Measurements from ENCODE around the gene GPR142.

The GPR142 gene

GRCh38 chr17:74349120-74349519, 18.2 kb upstream of the GPR142 start:
- Histone ChIP-seq H3K9ac (no peak overlapping the region), H3K27me3 (peaks cover 27 to 43% (median 40%) of the 10 kb centered on the region in 11 experiments), H3K4me3 (no peak overlapping the region), H3K4me1 (peaks cover 0 to 24% (median 2%) of the 10 kb centered on the region in 10 experiments; a peak in 5 of 20 replicates), H3K27ac (no peak overlapping the region), H3K4me2 (no peak overlapping the region), H3K9me3 (replicated peaks in 1 of 11) (no peaks in the 10 kb centered on the region), H3K36me3 (no peaks in the 10 kb centered on the region), H4K20me1 (peaks cover 0 to 6% (median 0%) of the 10 kb centered on the region in 11 experiments; a peak in 2 of 22 replicates)
- TF ChIP-seq Cebpa-rat (IDR thresholded peaks at IDR 0.05): no peak

GRCh38 chr17:74350486-74350885, 16.8 kb upstream of the GPR142 start:
- Histone ChIP-seq H4K20me1 (peaks cover 0 to 7% (median 0%) of the 10 kb centered on the region in 11 experiments; a peak in 2 of 22 replicates), H3K4me1 (peaks cover 0 to 17% (median 4%) of the 10 kb centered on the region in 10 experiments; a peak in 6 of 20 replicates), H3K27me3 (peaks cover 33 to 56% (median 52%) of the 10 kb centered on the region in 11 experiments), H3K36me3 (no peaks in the 10 kb centered on the region), H3K4me2 (no peak overlapping the region), H3K9ac (no peak overlapping the region), H3K9me3 (replicated peaks in 1 of 11) (no peaks in the 10 kb centered on the region), H3K4me3 (no peak overlapping the region), H3K27ac (no peak overlapping the region)
- no peak for TF ChIP-seq Cebpa-rat (IDR thresholded peaks at IDR 0.05)

GRCh38 chr17:74351552-74352210, 15.6 kb upstream of the GPR142 start:
- Histone ChIP-seq H3K4me3 (no peak overlapping the region), H3K4me2 (no peak overlapping the region), H3K9ac (no peak overlapping the region), H3K36me3 (no peaks in the 10 kb centered on the region), H3K9me3 (replicated peaks in 1 of 11) (peaks cover 0 to under 1% (median 0%) of the 10 kb centered on the region in 11 experiments; a peak in 1 of 22 replicates), H4K20me1 (peaks cover 0 to 10% (median 0%) of the 10 kb centered on the region in 11 experiments; a peak in 2 of 22 replicates), H3K4me1 (peaks cover 0 to 15% (median 4%) of the 10 kb centered on the region in 10 experiments; a peak in 6 of 20 replicates), H3K27ac (no peak overlapping the region), H3K27me3 (peaks cover 45 to 68% (median 64%) of the 10 kb centered on the region in 11 experiments)
- TF ChIP-seq Cebpa-rat (IDR thresholded peaks at IDR 0.05): no peak

- Histone ChIP-seq H3K4me1 (peaks cover 0 to 15% (median 4%) of the 10 kb centered on the region in 10 experiments; a peak in 6 of 20 replicates), H3K27me3 (peaks cover 60 to 87% (median 82%) of the 10 kb centered on the region in 11 experiments), H3K36me3 (no peaks in the 10 kb centered on the region), H3K27ac (no peak overlapping the region), H3K9me3 (replicated peaks in 1 of 11) (peaks cover 0 to 4% (median 0%) of the 10 kb centered on the region in 11 experiments; a peak in 1 of 22 replicates), H3K4me2 (peak overlapping the region in 5 of 11 experiments; percentile 9 to 24 (median 15); a peak in 5 of 22 replicates), H3K4me3 (no peak overlapping the region), H3K9ac (no peak overlapping the region), H4K20me1 (peaks cover 0 to 10% (median 0%) of the 10 kb centered on the region in 11 experiments; a peak in 2 of 22 replicates)
- TF ChIP-seq Cebpa-rat (IDR thresholded peaks at IDR 0.05): no peak
These were observed 13.8 kb upstream of the GPR142 start for GRCh38 chr17:74353446-74354060.

- Histone ChIP-seq H3K27ac (no peak overlapping the region), H3K4me3 (no peak overlapping the region), H3K4me2 (peak overlapping the region in 5 of 11 experiments; percentile 9 to 24 (median 15); a peak in 4 of 22 replicates), H3K9me3 (replicated peaks in 1 of 11) (peaks cover 0 to 4% (median 0%) of the 10 kb centered on the region in 11 experiments; a peak in 1 of 22 replicates), H3K4me1 (peaks cover 0 to 15% (median 4%) of the 10 kb centered on the region in 10 experiments; a peak in 6 of 20 replicates), H4K20me1 (peaks cover 0 to 10% (median 0%) of the 10 kb centered on the region in 11 experiments; a peak in 2 of 22 replicates), H3K27me3 (peaks cover 60 to 93% (median 86%) of the 10 kb centered on the region in 11 experiments), H3K36me3 (no peaks in the 10 kb centered on the region), H3K9ac (no peak overlapping the region)
- no peak for TF ChIP-seq Cebpa-rat (IDR thresholded peaks at IDR 0.05)
These were observed 13.2 kb upstream of the GPR142 start for GRCh38 chr17:74354123-74354522.

- Histone ChIP-seq H3K36me3 (no peaks in the 10 kb centered on the region), H3K9ac (no peak overlapping the region), H3K27ac (no peak overlapping the region), H3K4me2 (peak overlapping the region in 1 of 11 experiments; percentile 13; a peak in 1 of 22 replicates), H3K4me1 (peaks cover 0 to 15% (median 4%) of the 10 kb centered on the region in 10 experiments; a peak in 6 of 20 replicates), H3K27me3 (peaks cover 60 to 94% (median 86%) of the 10 kb centered on the region in 11 experiments), H3K9me3 (replicated peaks in 1 of 11) (peaks cover 0 to 4% (median 0%) of the 10 kb centered on the region in 11 experiments; a peak in 1 of 22 replicates), H3K4me3 (no peak overlapping the region), H4K20me1 (peaks cover 0 to 10% (median 0%) of the 10 kb centered on the region in 11 experiments; a peak in 2 of 22 replicates)
- no peak for TF ChIP-seq Cebpa-rat (IDR thresholded peaks at IDR 0.05)
These were observed 12.7 kb upstream of the GPR142 start for GRCh38 chr17:74354561-74354960.

GRCh38 chr17:74355065-74355464, 12.2 kb upstream of the GPR142 start:
- Histone ChIP-seq H3K4me2 (no peak overlapping the region), H3K9me3 (replicated peaks in 1 of 11) (peaks cover 0 to 4% (median 0%) of the 10 kb centered on the region in 11 experiments; a peak in 1 of 22 replicates), H3K9ac (no peak overlapping the region), H3K4me3 (no peak overlapping the region), H4K20me1 (peaks cover 0 to 10% (median 0%) of the 10 kb centered on the region in 11 experiments; a peak in 2 of 22 replicates), H3K36me3 (no peaks in the 10 kb centered on the region), H3K4me1 (peaks cover 0 to 15% (median 4%) of the 10 kb centered on the region in 10 experiments; a peak in 6 of 20 replicates), H3K27ac (no peak overlapping the region), H3K27me3 (peaks cover 60 to 91% (median 86%) of the 10 kb centered on the region in 11 experiments)
- TF ChIP-seq Cebpa-rat (IDR thresholded peaks at IDR 0.05): no peak

GRCh38 chr17:74356646-74357465, 10.4 kb upstream of the GPR142 start:
- Histone ChIP-seq H3K4me2 (no peak overlapping the region), H3K9ac (no peak overlapping the region), H4K20me1 (peaks cover 0 to 10% (median 0%) of the 10 kb centered on the region in 11 experiments; a peak in 2 of 22 replicates), H3K4me3 (no peak overlapping the region), H3K27ac (no peak overlapping the region), H3K36me3 (no peaks in the 10 kb centered on the region), H3K27me3 (peaks cover 48 to 74% (median 69%) of the 10 kb centered on the region in 11 experiments), H3K9me3 (replicated peaks in 1 of 11) (peaks cover 0 to 4% (median 0%) of the 10 kb centered on the region in 11 experiments; a peak in 1 of 22 replicates), H3K4me1 (peaks cover 0 to 20% (median 8%) of the 10 kb centered on the region in 10 experiments; a peak in 18 of 20 replicates)
- no peak for TF ChIP-seq Cebpa-rat (IDR thresholded peaks at IDR 0.05)
